PC-9 (cell line): Measurements from ENCODE around the gene PGS1. TPM values are rescaled to one million over a fixed set of nuclear protein-coding genes. Genes with fewer than 3 reads are reported as not detected.

ENCODE experiments used
- BruUV-seq: library from RNA; stranded (reverse); fragments of 400-500 nt; replicated peaks from 2 replicates; lab custom pipeline; 2021; lab: Mats Ljungman, UMichigan
- CTCF ChIA-PET: fragments of 300-600 bp; sonication (Branson Sonifier 250); formaldehyde crosslinking; loops from one replicate; lab custom pipeline; 2022; ENCODE audit warnings: antibody characterized with exemption; lab: Charles Lee
- POLR2A ChIA-PET: fragments of 300-600 bp; sonication (Branson Sonifier 250); formaldehyde crosslinking; loops from one replicate; lab custom pipeline; 2022; ENCODE audit warnings: antibody characterized with exemption; ENCODE audit not compliant: unreplicated experiment; lab: Charles Lee
- DNase-seq, 2 experiments: peaks; one replicate each; pipeline versions ENCODE4 v3.0.0 to v3.0.0-alpha.2; 2015 to 2022; ENCODE audit warnings: mixed read lengths in 1 of 2
- H2AFZ ChIP-seq: fragments of 200-600 bp; sonication (generic); 2 replicates; pipeline ENCODE4 v1.8.1; 2017; ENCODE audit warnings: antibody characterized with exemption
- H3F3A ChIP-seq: fragments of 200-600 bp; sonication (generic); 2 replicates; pipeline ENCODE4 v1.8.1; 2017; ENCODE audit warnings: antibody characterized with exemption, mild to moderate bottlenecking, low read depth; ENCODE audit not compliant: insufficient read depth
- H3K27ac ChIP-seq: fragments of 200-600 bp; sonication (generic); 2 replicates; pipeline ENCODE4 v1.6.1; 2016; ENCODE audit warnings: mixed run types
- H3K27me3 ChIP-seq: fragments of 200-600 bp; sonication (generic); 2 replicates; pipeline ENCODE4 v1.6.1; 2016; ENCODE audit warnings: low read depth, mixed run types; ENCODE audit not compliant: insufficient read depth
- H3K36me3 ChIP-seq: fragments of 200-600 bp; sonication (generic); 2 replicates; pipeline ENCODE4 v1.6.1; 2016; ENCODE audit warnings: low read depth, mixed run types
- H3K4me1 ChIP-seq: fragments of 200-600 bp; sonication (generic); replicated peaks from 2 replicates; pipeline ENCODE4 v1.6.1; 2016; ENCODE audit warnings: mixed run types; ENCODE audit not compliant: insufficient read depth
- H3K4me2 ChIP-seq: fragments of 200-600 bp; sonication (generic); 2 replicates; pipeline ENCODE4 v1.6.1; 2017; ENCODE audit warnings: mixed run types
- H3K4me3 ChIP-seq: fragments of 200-600 bp; sonication (generic); 2 replicates; pipeline ENCODE4 v1.6.1; 2016; ENCODE audit warnings: mixed run types
- H3K79me2 ChIP-seq: fragments of 200-600 bp; sonication (generic); 2 replicates; pipeline ENCODE4 v1.6.1; 2017; ENCODE audit warnings: low read depth, mixed run types
- H3K9me2 ChIP-seq: fragments of 200-600 bp; sonication (generic); 2 replicates; pipeline ENCODE4 v1.8.1; 2017; ENCODE audit warnings: mild to moderate bottlenecking; ENCODE audit not compliant: insufficient read depth
- H3K9me3 ChIP-seq: fragments of 200-600 bp; sonication (generic); 2 replicates; pipeline ENCODE4 v1.8.1; 2016; ENCODE audit warnings: low read depth; ENCODE audit not compliant: insufficient read depth
- H4K20me1 ChIP-seq: fragments of 200-600 bp; sonication (generic); 2 replicates; pipeline ENCODE4 v1.8.1; 2017; ENCODE audit not compliant: insufficient read depth
- CTCF ChIP-seq: fragments of 200-600 bp; sonication (generic); conservative IDR thresholded peaks from 2 replicates; pipeline ENCODE4 v1.6.1; 2017; ENCODE audit warnings: mixed run types, antibody characterized with exemption, mild to moderate bottlenecking, moderate library complexity
- EZH2 ChIP-seq: fragments of 200-600 bp; sonication (generic); IDR thresholded peaks from 2 replicates; pipeline ENCODE4 v1.8.0; 2017; ENCODE audit warnings: antibody characterized with exemption, low read depth
- intact Hi-C: fragments of 100-400 bp; cut with micrococcal nuclease; formaldehyde crosslinking; loops from one replicate; pipeline ENCODE4 v1.10.0; 2022; ENCODE audit not compliant: unreplicated experiment
- total RNA-seq: library from RNA; stranded (reverse); gene quantifications from 2 replicates; pipeline ENCODE4 v1.2.3, GENCODE V29; 2021

Gene PGS1
- total RNA-seq, 1 experiment from 2014 or later, result 40.2 TPM

GRCh38 chr17:78450696-78451345 is 72.4 kb downstream of the PGS1 start:
- CTCF ChIA-PET, result no interaction called here
- H3K9me3 ChIP-seq, result no peaks in the 10 kb centered on the region

GRCh38 chr17:78451753-78452152 is 73.3 kb downstream of the PGS1 start:
- Histone ChIP-seq H3K9me3 (no peaks in the 10 kb centered on the region), H3K79me2 (no peaks in the 10 kb centered on the region), H3K4me3 (no peak overlapping the region), H2AFZ (no peak overlapping the region), H3K4me2 (no peak overlapping the region), H3F3A (no peaks in the 10 kb centered on the region), H3K4me1 (no peaks in the 10 kb centered on the region), H3K36me3 (no peaks in the 10 kb centered on the region), H3K27me3 (no peaks in the 10 kb centered on the region), H3K9me2 (no peaks in the 10 kb centered on the region), H4K20me1 (no peaks in the 10 kb centered on the region), H3K27ac (no peak overlapping the region)
- ChIA-PET POLR2A (no interaction called here), CTCF (no interaction called here)
- TF ChIP-seq CTCF (no peak), EZH2 (no peak)
- no peak for DNase-seq
- BruUV-seq, result no TSS peak
- intact Hi-C loops, result no loop called here

More at GRCh38 chr17:78450696-78451345, 72.4 kb downstream of the PGS1 start:
- no peaks in the 10 kb centered on the region for H3K79me2 ChIP-seq
- no TSS peak for BruUV-seq
- no peaks in the 10 kb centered on the region for H3K4me1 ChIP-seq
- H4K20me1 ChIP-seq, result no peaks in the 10 kb centered on the region
- no peak overlapping the region for H3K4me3 ChIP-seq
- no peak for DNase-seq
- POLR2A ChIA-PET, result no interaction called here
- H3K36me3 ChIP-seq, result no peaks in the 10 kb centered on the region
- intact Hi-C loops, result no loop called here
- no peaks in the 10 kb centered on the region for H3K9me2 ChIP-seq
- TF ChIP-seq EZH2, result no peak
- TF ChIP-seq CTCF, result no peak
- no peak overlapping the region for H3K4me2 ChIP-seq
- no peaks in the 10 kb centered on the region for H3F3A ChIP-seq
- no peak overlapping the region for H3K27ac ChIP-seq
- H2AFZ ChIP-seq, result no peak overlapping the region
- no peaks in the 10 kb centered on the region for H3K27me3 ChIP-seq

- H3K79me2 ChIP-seq, result no peaks in the 10 kb centered on the region
- no peak overlapping the region for H3K27ac ChIP-seq
- no peak for DNase-seq
- H2AFZ ChIP-seq, result no peak overlapping the region
- no peaks in the 10 kb centered on the region for H3K9me3 ChIP-seq
- H3K4me2 ChIP-seq, result no peak overlapping the region
- intact Hi-C loops, result no loop called here
- H3K4me1 ChIP-seq, result no peaks in the 10 kb centered on the region
- ChIA-PET POLR2A (no interaction called here), CTCF (interaction anchor here (0.6 kb wide), 1 partner anchor 1317 kb away, joined by 3 read pairs; no protein-coding TSS in a partner anchor)
- no peaks in the 10 kb centered on the region for H3K36me3 ChIP-seq
- no peaks in the 10 kb centered on the region for H3K27me3 ChIP-seq
- H3F3A ChIP-seq, result no peaks in the 10 kb centered on the region
- H4K20me1 ChIP-seq, result no peaks in the 10 kb centered on the region
- TF ChIP-seq EZH2 (no peak), CTCF (no peak)
- no peaks in the 10 kb centered on the region for H3K9me2 ChIP-seq
- H3K4me3 ChIP-seq, result no peak overlapping the region
- BruUV-seq, result no TSS peak
These were observed 75.9 kb downstream of the PGS1 start for GRCh38 chr17:78454346-78454745.
